NCI-H2171 (cell line): Measurements from ENCODE around the gene ADCY2.

Source experiments
- DNase-seq: peaks from one replicate; lab custom pipeline; 2025; lab: John Stamatoyannopoulos, UW

Gene ADCY2

DNA sequence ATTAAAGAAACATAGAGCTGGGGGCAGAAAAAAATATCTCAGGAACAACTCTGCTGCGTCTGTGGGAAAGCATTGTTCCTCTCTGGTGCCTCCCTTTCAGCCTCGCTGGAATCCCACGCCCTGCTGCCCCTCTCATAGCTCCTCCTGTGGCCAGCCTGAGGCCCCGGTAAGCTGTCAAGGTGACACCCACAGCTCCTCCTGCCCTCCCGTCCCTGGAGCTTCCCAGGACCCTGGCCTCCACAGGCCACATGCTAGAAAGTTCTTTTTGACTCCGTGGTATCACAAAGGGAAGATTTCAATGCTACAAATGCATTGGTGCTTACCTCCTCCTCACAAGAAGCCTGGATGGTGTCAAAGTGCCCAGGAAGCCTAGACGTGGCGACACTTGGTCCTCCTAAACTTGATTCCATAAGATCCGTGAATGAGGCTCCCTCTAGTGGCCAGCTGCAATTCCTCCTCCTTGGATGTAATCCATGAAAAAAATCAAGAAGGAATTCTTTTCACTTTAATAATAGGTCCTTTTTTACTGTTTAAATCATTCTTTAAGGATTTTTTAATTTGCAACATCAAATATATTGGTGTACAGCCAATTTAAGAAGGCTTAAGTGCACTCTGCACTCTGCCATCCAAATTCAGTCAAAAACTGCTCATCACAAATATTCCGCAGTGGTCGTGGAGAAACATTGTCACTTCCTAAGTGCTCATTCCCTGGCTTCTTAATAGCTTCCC, 350.1 kb downstream of the ADCY2 start:
- peak; percentile 44 for DNase-seq

GRCh38 chr5:7747728-7748127, 351.8 kb downstream of the ADCY2 start:
- no peak for DNase-seq

- no peak for DNase-seq
Observed at GRCh38 chr5:7749626-7750025, 353.7 kb downstream of the ADCY2 start.

DNA sequence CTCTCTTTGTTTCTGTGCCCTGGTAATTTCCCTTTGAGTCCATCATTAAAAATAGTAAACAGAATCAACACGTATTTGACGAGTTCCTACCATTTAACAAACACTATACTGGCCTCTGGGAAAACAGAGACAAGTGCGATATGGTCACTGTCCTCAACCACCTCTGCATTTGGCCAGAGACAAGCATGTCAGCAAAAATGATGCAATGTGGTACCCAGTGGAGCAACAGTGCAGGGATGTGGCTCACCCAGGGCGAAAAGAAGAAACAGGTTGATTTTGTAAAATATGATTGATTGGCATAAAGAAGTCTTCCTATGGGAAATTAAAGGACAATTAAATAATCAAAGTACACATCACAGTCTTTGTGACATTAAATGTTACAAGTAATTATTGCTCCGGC, 355.9 kb downstream of the ADCY2 start:
- DNase-seq = no peak

DNA sequence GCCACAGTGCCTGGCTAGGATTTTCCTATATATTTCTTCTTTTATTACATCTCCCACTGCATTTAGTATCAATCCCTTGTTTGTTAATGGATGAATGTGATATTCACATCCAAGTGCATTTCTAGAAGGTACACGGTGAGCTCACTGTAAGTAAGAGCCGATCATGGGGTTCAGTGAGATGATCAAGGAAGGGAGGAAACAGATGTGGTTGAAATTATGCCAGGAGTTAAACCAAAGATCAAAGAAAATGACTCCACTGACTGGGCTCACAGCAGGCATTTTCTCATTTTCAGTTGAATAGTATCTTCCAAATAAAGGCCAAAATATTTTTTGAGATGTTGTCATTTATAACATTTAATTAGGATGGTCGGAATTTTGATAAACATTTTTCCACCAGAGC, 357.2 kb downstream of the ADCY2 start:
- DNase-seq = no peak

DNA sequence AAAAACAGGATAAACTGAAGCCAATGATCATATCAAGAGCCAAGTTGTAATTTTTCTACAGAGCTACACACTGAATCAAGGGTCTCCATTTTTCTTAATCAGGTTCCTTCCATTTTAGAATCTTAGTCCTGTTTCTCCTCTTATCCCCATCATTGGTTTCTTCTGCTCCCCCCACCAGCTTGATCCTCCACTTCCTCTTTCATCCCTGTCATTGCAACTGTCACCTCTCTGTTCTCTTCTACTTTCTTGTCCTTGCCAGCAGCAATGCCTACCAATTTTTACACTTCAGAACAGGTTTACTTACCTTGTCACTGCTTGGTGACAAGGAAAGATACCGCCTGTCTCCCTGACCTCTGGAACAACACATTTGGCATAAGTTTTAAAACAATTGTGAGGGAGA, 357.7 kb downstream of the ADCY2 start:
- DNase-seq = no peak

DNA sequence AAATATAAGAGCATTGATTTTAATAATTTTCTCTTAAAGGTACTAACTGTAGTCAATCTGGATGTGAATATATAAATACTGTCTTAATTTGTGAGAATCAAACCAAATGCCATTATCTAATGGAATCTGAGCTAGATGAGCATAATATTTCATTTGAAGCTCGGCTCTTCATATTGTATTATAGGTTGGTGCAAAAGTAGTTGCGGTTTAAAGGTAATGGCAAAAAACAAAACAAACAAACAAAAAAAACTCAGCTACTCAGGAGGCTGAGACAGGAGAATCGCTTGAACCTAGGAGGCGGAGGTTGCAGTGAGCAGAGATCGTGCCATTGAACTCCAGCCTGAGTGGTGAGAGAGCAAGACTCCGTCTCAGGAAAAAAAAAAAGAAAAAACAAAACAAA, 358.6 kb downstream of the ADCY2 start:
- DNase-seq = no peak

GRCh38 chr5:7754997-7755596, 359.2 kb downstream of the ADCY2 start:
- DNase-seq = no peak

- no peak for DNase-seq
Observed at GRCh38 chr5:7755958-7756357, 360.0 kb downstream of the ADCY2 start.

- no peak for DNase-seq
Observed at GRCh38 chr5:7756453-7756852, 360.5 kb downstream of the ADCY2 start.

- DNase-seq = peak; percentile 74
Observed at GRCh38 chr5:7759257-7759871, 363.4 kb downstream of the ADCY2 start.

- DNase-seq = no peak
Observed at GRCh38 chr5:7759951-7760580, 364.1 kb downstream of the ADCY2 start.

DNA sequence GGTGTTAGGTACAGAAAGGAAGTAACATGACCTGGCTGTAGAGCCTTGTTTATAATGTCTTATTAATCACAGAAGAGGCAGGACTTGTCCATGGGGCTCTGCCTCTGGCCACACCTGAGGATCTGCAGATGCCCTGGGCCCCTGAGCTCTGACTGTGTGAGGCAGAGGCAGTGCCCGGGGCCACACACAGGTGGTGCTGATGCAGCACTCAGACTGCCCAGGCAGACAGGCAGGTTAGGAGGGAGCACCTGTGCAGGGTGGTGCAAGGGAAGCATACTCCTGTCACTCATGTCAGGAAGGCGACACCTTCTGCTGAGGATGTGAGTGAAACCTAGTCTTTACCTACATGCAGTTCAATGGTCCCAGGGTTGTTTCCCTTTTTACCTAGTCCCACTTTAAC, 366.3 kb downstream of the ADCY2 start:
- DNase-seq = no peak

GRCh38 chr5:7763621-7764072, 367.7 kb downstream of the ADCY2 start:
- DNase-seq = no peak

DNA sequence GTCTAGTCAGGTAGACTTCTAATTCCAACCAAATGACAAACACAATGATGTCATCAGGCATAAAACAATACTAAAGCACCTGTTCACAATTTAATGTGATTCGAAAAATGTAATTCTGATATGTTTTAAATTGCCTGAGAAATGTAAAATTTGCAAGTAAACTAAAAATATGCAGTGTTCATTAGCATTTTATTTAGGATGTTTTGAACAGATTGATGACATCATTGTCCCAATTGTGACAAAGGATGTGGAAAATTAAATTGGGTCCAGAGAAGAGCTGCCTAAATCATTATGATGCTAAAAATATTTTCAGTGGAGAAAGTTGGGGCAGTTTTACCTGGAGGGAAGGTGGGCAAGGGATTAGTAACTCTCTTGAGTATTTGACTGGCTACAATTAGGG, 368.5 kb downstream of the ADCY2 start:
- DNase-seq = no peak

DNA sequence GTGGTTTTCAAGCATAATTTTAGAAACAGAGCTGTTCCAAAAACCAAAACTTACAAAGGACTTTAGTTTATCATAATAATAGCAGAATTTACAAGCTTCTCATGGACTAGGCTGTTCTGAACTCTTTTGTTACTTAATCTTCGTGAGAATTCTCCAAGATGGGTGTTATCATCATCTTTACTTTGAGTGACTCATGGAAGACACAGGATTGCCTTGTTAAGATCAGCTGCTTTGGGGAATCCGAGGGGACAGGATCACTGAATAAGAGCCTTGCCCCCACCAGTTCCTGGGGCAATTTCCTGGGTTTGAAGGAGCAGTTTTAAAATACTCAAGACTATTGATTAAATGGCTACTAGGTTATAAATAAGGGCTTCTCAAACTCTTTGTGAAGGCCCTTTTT, 374.5 kb downstream of the ADCY2 start:
- no peak for DNase-seq

DNA sequence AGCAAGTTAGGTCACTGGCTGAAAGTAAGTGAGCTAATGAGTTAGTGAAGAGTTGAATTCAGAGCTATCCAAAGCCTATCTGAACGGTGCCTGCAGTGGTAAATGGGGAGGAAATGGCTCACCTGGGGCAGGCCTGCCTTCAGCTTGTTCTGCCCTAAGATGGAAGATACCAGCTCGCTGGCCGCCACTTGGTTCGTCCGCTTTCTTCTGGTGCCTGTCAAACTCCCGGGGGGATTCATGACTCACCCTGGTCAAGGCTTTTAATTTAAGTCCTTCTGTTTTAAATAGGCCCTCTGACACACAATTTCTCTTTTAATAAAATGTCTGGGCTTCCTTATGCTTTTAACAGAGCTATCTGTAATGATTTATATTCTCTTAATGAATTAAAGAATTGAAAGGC, 376.2 kb downstream of the ADCY2 start:
- no peak for DNase-seq

DNA sequence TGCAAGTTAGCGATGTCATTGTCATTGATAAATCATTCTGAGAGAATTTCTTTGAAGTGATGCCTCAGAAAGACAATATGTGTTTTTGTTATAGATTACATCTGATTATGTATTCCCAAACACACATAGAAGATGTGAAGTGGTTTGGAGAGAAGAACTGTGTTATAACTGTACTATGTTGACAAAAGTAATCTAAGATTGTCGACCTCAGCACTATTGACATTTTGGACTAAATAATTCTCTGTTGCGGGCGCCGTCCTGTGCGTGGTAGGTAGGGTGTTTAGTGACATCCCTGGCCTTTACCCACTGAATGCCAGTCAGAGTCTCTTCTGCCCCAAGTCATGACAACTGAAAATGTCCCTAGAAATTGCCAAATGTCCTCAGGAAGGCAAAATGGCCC, 377.2 kb downstream of the ADCY2 start:
- no peak for DNase-seq

DNA sequence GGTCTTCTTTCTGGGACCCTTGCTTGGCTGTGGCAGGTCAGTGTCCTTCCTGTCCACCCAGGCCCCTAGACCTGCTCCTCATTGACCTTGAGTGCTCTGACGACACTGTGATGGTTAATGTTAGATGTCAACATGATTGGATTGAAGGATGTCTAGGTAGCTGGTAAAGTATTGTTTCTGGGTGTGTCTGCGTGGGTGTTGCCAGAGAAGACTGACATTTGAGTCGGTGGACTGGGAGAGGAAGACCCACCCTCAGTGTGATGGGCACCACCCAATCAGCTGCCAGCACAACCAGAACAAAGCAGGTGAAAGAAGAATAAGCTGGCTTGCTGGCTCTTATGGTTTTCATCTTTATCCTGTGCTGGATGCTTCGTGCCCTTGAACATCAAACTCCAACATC, 380.5 kb downstream of the ADCY2 start:
- DNase-seq = no peak

GRCh38 chr5:7779019-7780005, 383.4 kb downstream of the ADCY2 start:
- no peak for DNase-seq

GRCh38 chr5:7781899-7782298, 386.0 kb downstream of the ADCY2 start:
- DNase-seq = no peak
